Smooth muscle cell (in vitro differentiated cells): Measurements from ENCODE around the gene OR2V2. TPM values are rescaled to one million over a fixed set of nuclear protein-coding genes. Genes with fewer than 3 reads are reported as not detected.

Experiments used
- DNase-seq: peaks from one replicate; lab custom pipeline; 2025; ENCODE audit not compliant: unreplicated experiment; lab: John Stamatoyannopoulos, UW
- H2AFZ ChIP-seq: fragments of 200-600 bp; sonication (generic); 2 replicates; pipeline ENCODE4 v1.6.0; 2016; ENCODE audit warnings: antibody characterized with exemption, low read depth, mild to moderate bottlenecking
- H3F3A ChIP-seq: fragments of 200-600 bp; sonication (generic); 2 replicates; pipeline ENCODE4 v1.6.0; 2017; ENCODE audit warnings: antibody characterized with exemption, low read depth
- H3K27ac ChIP-seq: fragments of 200-600 bp; sonication (generic); 2 replicates; pipeline ENCODE4 v1.5.1; 2016; ENCODE audit warnings: low read depth, mild to moderate bottlenecking
- H3K27me3 ChIP-seq: fragments of 200-600 bp; sonication (generic); 2 replicates; pipeline ENCODE4 v1.6.1; 2016; ENCODE audit warnings: low read depth, mild to moderate bottlenecking
- H3K36me3 ChIP-seq: fragments of 200-600 bp; sonication (generic); 2 replicates; pipeline ENCODE4 v1.5.1; 2016; ENCODE audit warnings: low read depth
- H3K4me1 ChIP-seq: fragments of 200-600 bp; sonication (generic); 2 replicates; pipeline ENCODE4 v1.5.1; 2016; ENCODE audit warnings: low read depth
- H3K4me2 ChIP-seq: fragments of 200-600 bp; sonication (generic); 2 replicates; pipeline ENCODE4 v1.6.0; 2016; ENCODE audit warnings: mild to moderate bottlenecking
- H3K4me3 ChIP-seq: fragments of 200-600 bp; sonication (generic); 2 replicates; pipeline ENCODE4 v1.5.1; 2016; ENCODE audit warnings: mild to moderate bottlenecking
- H3K79me2 ChIP-seq: fragments of 200-600 bp; sonication (generic); 2 replicates; pipeline ENCODE4 v1.6.0; 2016; ENCODE audit warnings: low read depth, mild to moderate bottlenecking
- H3K9ac ChIP-seq: fragments of 200-600 bp; sonication (generic); 2 replicates; pipeline ENCODE4 v1.6.0; 2016; ENCODE audit warnings: low read depth
- H3K9me3 ChIP-seq: fragments of 200-600 bp; sonication (generic); replicated peaks from 2 replicates; pipeline ENCODE4 v1.5.1; 2016; ENCODE audit warnings: low read depth
- H4K20me1 ChIP-seq: fragments of 200-600 bp; sonication (generic); 2 replicates; pipeline ENCODE4 v1.6.0; 2016; ENCODE audit warnings: low read depth
- CTCF ChIP-seq: fragments of 200-600 bp; sonication (generic); IDR thresholded peaks from 2 replicates; pipeline ENCODE4 v1.5.1; 2017; ENCODE audit warnings: borderline replicate concordance, mild to moderate bottlenecking, antibody characterized with exemption; ENCODE audit not compliant: insufficient read depth, poor library complexity, severe bottlenecking
- WGBS: methylation state at CpG from one replicate; pipeline ENCODE4 v1.1.7; 2016; ENCODE audit warnings: low lambda C conversion rate; 5-methylcytosine and 5-hydroxymethylcytosine counted together
- polyA plus RNA-seq: library from polyadenylated mRNA; unstranded; fragments of >200 nt; fragmentation: Nextera tagmentation; extraction: Ambion mirVana; gene quantifications from 2 replicates; pipeline ENCODE4 v1.2.1, GENCODE V29; 2016
- total RNA-seq: library from RNA; depleted of rRNA; stranded (reverse); fragments of >200 nt; gene quantifications from 2 replicates; pipeline ENCODE4 v1.2.3, GENCODE V29; 2014

Gene OR2V2
- total and polyA plus RNA-seq, 2 experiments from 2014 or later, result not detected

- H3K4me2 ChIP-seq, result no peak overlapping the region
- H2AFZ ChIP-seq, result no peak overlapping the region
- no peaks in the 10 kb centered on the region for H3F3A ChIP-seq
- peaks cover 10% of the 10 kb centered on the region for H3K27me3 ChIP-seq
- no peak for DNase-seq
- WGBS, result 80% methylated on average over 5 of the region's 5 CpGs
- no peaks in the 10 kb centered on the region for H4K20me1 ChIP-seq
- H3K9ac ChIP-seq, result no peak overlapping the region
- H3K4me3 ChIP-seq, result no peak overlapping the region
- no peak for TF ChIP-seq CTCF
- no peaks in the 10 kb centered on the region for H3K9me3 ChIP-seq
- H3K79me2 ChIP-seq, result no peaks in the 10 kb centered on the region
- no peaks in the 10 kb centered on the region for H3K4me1 ChIP-seq
- H3K27ac ChIP-seq, result no peak overlapping the region
- H3K36me3 ChIP-seq, result no peaks in the 10 kb centered on the region
These were observed 6.4 kb downstream of the OR2V2 start for GRCh38 chr5:181153814-181154213.

GRCh38 chr5:181156758-181157157, 9.4 kb downstream of the OR2V2 start:
- H2AFZ ChIP-seq, result no peak overlapping the region
- peaks cover 10% of the 10 kb centered on the region for H3K27me3 ChIP-seq
- no peak overlapping the region for H3K9ac ChIP-seq
- no peaks in the 10 kb centered on the region for H3K4me1 ChIP-seq
- no peak for TF ChIP-seq CTCF
- no peak overlapping the region for H3K4me2 ChIP-seq
- no peaks in the 10 kb centered on the region for H4K20me1 ChIP-seq
- no peaks in the 10 kb centered on the region for H3K9me3 ChIP-seq
- no peaks in the 10 kb centered on the region for H3F3A ChIP-seq
- no peaks in the 10 kb centered on the region for H3K79me2 ChIP-seq
- no peak overlapping the region for H3K27ac ChIP-seq
- no peak for DNase-seq
- H3K4me3 ChIP-seq, result no peak overlapping the region
- WGBS, result 49% methylated on average over 3 of the region's 3 CpGs
- H3K36me3 ChIP-seq, result no peaks in the 10 kb centered on the region

- Histone ChIP-seq H3F3A (no peaks in the 10 kb centered on the region), H2AFZ (no peak overlapping the region), H3K9ac (no peak overlapping the region), H3K27ac (no peak overlapping the region), H3K79me2 (no peaks in the 10 kb centered on the region), H3K4me3 (no peak overlapping the region), H3K4me2 (no peak overlapping the region), H3K9me3 (no peaks in the 10 kb centered on the region), H3K36me3 (no peaks in the 10 kb centered on the region), H4K20me1 (no peaks in the 10 kb centered on the region), H3K27me3 (peaks cover 10% of the 10 kb centered on the region), H3K4me1 (no peaks in the 10 kb centered on the region)
- 89% methylated on average over 3 of the region's 3 CpGs for WGBS
- TF ChIP-seq CTCF, result no peak
- no peak for DNase-seq
These were observed 11.5 kb downstream of the OR2V2 start for GRCh38 chr5:181158869-181159268.
